Activated CD4-positive, alpha-beta T cell treated with anti-CD3 and anti-CD28 coated beads, Interleukin-2, amount 50 U/mL, for 24 hours (primary cell): ENCODE data around the gene ZSCAN2.

ENCODE experiments used
- DNase-seq, 2 donors: peaks; one replicate each; pipeline ENCODE4 v3.0.0-alpha.2; 2020; ENCODE audit warnings: low read depth in 1 of 2, low spot score in 1 of 2

The ZSCAN2 gene

DNA sequence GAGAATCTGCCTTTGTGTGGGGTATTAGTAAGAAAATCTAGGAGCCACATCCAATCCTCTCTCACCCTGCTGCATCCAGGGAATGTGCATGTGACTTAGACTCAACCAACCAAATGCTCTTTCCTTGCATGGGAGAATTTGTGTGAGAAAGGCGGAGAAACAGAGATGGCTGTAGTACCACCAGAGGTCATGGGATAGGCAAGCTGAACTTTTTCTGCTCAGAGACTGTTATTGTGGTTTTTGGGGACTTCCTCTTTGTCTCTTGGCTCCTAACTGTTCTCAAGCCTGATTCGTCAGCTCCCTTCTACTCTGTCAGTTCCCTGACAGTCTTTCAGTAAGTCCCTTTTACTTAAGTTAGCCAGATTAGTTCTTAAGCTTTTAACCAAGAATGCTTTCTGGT, 2.6 kb upstream of the ZSCAN2 start:
- no peak for DNase-seq

DNA sequence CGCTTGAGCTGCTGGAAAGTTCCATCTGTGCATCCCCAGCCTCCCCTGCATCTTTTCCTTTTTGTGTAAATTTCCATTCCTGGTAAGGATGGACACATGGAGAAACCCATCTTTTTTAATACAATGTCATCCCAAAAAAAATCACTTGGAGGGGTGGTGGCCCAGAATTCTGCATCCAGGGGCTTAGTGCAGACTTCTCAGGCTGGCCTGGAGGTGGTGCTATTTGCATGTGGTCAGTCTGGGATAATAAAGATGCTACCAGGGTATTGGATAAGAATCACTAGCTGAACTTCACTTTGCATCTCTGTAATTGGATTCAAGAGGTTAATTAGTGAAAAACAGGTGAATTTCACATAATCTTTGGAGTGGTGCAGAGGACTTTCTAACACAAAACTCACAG, 1.8 kb upstream of the ZSCAN2 start:
- DNase-seq = no peak

DNA sequence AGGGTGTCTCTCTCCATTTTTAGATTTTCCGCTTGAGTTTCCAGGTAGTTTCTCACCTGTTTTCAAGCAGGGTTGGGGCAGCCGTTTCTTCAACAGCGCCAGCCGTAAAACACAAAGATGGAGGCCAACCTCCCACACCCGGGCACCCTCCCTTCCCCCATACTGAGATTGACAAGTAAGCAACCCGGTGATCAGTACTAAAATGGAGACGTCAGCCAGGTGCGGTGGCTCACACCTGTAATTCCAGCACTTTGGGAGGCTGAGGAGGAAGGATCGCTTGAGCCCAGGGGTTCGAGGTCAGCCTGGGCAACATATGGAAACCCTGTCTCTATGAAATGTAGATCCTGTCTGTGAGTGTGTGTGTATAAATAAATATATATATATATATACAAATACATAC, 903 bp upstream of the ZSCAN2 start:
- DNase-seq = no peak

- peak; percentile 22 to 39 for DNase-seq
Measured at GRCh38 chr15:84600331-84600686, 500 bp upstream of the ZSCAN2 start.

DNA sequence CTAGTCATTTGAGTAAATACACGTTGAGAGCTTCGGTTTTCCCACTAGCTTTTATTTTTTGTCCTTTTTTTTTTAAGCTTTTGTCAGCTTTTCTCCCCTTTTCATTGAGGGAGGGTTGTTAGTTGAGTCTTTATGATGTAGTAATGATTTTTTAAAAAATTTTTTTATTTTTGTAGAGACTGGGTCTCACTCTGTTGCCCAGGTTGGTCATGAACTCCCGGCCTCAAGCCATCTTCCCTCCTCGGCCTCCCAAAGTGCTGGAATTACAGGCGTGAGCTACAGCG, 688 bp downstream of the ZSCAN2 start:
- DNase-seq = no peak

GRCh38 chr15:84603630-84604379, 3.0 kb downstream of the ZSCAN2 start:
- no peak for DNase-seq

- peak; percentile 32 to 37 for DNase-seq
Measured at GRCh38 chr15:84604826-84605553, 4.2 kb downstream of the ZSCAN2 start.

- DNase-seq = no peak
Measured at GRCh38 chr15:84605554-84605882, 4.7 kb downstream of the ZSCAN2 start.

GRCh38 chr15:84606653-84607120, 5.9 kb downstream of the ZSCAN2 start:
- no peak for DNase-seq

DNA sequence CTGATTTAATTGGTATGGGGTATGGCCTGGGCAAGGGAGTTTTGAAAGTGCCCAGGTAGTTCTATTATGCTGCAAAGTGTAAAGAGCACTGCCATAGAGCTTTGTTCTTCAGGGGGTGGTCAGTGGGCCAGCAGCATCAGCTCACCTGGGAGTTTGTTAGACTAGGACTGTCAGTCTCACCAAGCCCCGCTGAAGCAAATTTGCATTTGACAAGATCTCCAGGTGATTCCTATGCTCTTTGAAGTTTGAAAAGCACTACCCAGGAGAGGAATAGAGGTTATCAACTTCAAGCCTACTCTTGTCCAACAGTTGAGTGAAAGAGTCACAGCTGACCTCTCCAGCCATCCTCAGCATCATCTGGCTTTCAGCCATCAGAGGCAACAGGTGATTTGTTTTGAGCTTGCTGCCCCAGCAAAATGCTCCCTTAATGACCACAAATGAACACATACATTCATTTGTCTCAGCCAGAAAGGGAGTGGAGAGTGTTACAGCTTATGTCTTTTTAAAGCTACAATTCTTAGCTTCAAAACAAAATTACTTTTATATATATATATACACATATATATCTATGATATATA, 8.0 kb downstream of the ZSCAN2 start:
- no peak for DNase-seq

- no peak for DNase-seq
Measured at GRCh38 chr15:84609818-84610525, 9.2 kb downstream of the ZSCAN2 start.

- DNase-seq = no peak
Measured at GRCh38 chr15:84611631-84612030, 10.8 kb downstream of the ZSCAN2 start.

DNA sequence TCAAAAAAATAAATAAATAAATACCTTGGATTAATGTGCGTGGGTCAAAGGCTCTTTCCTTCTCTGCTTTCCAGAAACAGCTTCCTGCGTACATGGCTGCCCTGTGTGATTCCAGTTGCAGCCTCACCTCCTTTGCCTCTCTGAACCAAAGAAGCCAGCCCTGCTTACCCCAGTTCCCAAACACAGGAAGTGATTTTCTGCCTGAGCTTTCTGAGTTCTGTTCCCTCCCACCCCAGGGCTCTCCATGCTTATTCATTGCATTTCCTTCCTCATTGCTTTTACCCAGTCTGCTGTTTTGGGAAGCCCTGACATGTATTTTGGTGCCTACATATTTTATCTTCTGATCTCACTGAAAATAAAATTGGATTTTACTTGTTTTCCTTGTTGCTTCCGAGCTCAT, 15.4 kb downstream of the ZSCAN2 start:
- DNase-seq = no peak

GRCh38 chr15:84620626-84621025, 19.8 kb downstream of the ZSCAN2 start:
- DNase-seq = no peak

DNA sequence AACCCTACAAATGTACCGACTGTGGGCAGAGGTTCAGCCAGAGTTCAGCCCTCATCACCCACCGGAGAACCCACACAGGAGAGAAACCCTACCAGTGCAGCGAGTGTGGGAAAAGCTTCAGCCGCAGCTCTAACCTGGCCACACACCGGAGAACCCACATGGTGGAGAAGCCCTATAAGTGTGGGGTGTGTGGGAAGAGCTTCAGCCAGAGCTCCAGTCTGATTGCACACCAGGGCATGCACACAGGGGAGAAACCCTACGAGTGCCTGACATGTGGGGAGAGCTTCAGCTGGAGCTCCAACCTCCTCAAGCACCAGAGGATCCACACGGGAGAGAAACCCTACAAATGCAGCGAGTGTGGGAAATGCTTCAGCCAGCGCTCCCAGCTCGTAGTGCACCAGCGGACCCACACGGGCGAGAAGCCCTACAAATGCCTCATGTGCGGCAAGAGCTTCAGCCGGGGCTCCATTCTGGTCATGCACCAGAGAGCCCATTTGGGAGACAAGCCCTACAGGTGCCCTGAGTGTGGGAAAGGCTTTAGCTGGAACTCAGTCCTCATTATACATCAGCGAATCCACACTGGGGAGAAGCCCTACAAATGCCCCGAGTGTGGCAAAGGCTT, 20.7 kb downstream of the ZSCAN2 start:
- DNase-seq = no peak

DNA sequence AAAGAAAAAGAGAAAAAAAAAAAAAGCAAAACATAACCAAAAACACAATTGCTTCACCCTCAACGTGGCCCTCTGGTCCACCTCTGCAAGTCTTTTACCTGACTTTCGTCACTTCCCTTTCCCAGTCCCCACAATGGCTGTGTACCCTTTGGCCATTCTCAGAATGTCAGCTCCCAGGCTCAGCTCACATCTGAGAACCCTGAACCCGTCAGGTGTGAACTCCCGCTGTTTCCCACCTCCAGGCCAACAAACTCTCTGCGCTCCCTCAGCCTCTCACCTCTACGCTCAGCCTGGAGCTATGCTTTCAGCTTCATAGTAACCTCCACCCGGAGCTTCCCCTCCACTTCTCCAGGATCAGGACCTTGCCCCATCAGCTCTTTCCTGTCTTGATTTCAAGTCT, 23.6 kb downstream of the ZSCAN2 start:
- DNase-seq = no peak

- DNase-seq = no peak
Measured at GRCh38 chr15:84625123-84625522, 24.3 kb downstream of the ZSCAN2 start.

GRCh38 chr15:84629033-84629432, 28.2 kb downstream of the ZSCAN2 start:
- no peak for DNase-seq

DNA sequence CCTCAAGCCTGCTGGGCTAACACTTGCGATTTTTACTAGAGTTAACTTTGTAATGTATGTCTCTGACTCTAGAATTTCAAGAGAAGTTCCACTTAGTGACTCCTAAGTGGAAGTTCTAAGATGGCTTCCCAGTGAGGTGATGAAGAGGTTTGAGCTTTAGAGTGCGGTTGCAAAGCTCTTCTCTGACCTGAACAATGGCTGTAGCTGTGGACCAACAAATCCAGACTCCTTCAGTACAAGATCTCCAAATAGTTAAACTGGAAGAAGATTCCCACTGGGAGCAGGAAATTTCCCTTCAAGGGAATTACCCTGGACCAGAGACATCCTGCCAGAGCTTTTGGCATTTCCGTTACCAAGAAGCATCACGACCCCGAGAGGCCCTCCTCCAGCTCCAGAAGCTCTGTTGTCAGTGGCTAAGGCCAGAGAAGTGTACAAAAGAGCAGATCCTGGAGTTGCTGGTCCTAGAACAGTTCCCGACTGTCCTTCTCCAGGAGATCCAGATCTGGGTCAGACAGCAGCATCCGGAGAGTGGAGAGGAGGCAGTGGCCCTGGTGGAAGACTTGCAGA, 31.0 kb downstream of the ZSCAN2 start:
- no peak for DNase-seq

- peak; percentile 36 to 42 for DNase-seq
Measured at GRCh38 chr15:84633311-84634227, 32.8 kb downstream of the ZSCAN2 start.
